GM18520 (cell line): ENCODE data around the gene DDX19B.
"Not testable (repeated sequence)": the region's sequence is repeated elsewhere in the genome, so short reads cannot be mapped to it uniquely, and the experiment has no call there.

Source experiments
- ATAC-seq: cut with Tn5 transposase; IDR thresholded peaks from one replicate; pipeline ENCODE4 v1.9.1; 2021; ENCODE audit not compliant: unreplicated experiment

DDX19B gene

GRCh38 chr16:70298988-70299938 lies at the start of gene DDX19B:
DDX19B (plus strand) TSS chr16:70299186; CDS start chr16:70299298, 112 bp downstream.
- peak; percentile 57 for ATAC-seq

GRCh38 chr16:70249697-70250096 lies 49.3 kb upstream of the DDX19B start:
- not testable (repeated sequence) for ATAC-seq

DNA sequence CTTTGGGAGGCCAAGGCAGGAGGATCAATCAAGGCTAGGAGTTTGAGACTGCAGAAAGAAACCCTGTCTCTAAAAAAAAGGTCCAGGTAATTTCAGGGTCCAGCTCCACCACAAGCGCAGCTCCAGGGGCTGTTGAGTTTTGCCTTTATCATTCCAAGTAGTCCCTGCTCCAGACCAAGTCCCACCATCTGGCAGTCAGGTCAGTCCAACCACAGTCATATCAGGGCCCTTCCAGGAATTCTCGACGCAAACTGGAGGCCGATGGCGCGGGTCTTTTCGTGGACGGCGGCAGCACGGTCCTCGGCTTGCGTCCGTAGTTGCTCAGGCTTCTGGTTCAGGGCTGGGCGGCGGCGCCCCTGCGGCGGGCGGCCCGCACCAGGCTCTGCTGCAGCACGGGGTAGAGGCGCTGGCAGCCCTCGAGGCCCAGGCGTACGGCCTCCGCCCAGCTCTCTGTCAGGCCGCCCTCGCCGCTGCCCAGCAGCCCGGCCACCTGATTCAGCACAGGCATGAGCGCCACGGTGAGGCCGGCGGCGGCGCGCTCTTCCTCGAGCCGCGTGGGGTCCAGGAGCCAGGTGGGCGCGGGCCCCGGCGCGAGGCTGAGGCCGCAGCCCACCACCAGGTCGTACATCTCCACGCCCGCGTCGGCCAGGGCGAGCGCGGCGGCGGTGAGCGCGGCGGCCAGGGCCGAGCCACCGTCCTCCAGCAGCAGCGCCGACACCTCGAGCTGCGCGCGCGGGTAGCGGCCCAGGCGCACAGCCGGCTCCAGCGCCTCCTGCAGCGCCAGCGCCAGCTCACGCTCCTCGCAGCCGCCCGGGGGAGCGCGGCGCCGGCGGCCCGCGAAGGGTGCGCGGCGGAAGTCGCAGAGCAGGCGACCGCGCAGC lies 48.0 kb upstream of the DDX19B start:
- peak; percentile 29 for ATAC-seq

- peak; percentile 63 for ATAC-seq
These were observed 47.2 kb upstream of the DDX19B start, which contains the start of gene EXOSC6 for GRCh38 chr16:70251629-70252354. EXOSC6 (minus strand) TSS chr16:70251940; CDS start chr16:70251900, 40 bp downstream.

DNA sequence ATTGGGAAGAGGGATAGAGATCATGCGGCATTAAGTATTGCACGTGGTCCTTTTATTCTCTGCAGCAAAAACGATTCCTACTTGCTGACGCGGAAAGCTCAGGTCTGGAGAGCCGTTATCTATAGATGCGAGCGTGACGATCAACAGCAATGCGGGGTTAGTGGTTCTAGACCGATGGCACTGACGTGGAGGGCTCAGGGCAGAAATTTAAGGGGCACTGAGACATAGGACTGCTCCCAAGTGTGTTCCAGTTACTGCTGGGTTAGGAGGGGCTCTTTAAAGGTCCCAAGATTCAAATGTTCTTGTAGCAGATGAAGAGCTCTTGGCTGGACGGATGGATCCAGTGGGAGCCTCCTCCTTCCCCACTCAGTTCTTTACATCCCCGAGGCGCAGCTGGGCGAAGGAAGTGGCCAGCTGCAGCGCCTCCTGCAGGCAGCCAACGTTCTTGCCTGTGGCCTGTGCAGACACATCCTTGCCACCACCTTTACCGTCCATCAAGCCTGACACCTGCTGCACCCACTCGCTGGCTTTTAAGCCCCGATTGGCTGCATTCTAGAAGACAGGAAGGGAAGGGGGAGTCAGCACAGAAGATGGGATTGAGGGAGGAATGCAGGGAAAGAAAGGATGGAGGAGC lies 46.5 kb upstream of the DDX19B start:
- no peak for ATAC-seq

DNA sequence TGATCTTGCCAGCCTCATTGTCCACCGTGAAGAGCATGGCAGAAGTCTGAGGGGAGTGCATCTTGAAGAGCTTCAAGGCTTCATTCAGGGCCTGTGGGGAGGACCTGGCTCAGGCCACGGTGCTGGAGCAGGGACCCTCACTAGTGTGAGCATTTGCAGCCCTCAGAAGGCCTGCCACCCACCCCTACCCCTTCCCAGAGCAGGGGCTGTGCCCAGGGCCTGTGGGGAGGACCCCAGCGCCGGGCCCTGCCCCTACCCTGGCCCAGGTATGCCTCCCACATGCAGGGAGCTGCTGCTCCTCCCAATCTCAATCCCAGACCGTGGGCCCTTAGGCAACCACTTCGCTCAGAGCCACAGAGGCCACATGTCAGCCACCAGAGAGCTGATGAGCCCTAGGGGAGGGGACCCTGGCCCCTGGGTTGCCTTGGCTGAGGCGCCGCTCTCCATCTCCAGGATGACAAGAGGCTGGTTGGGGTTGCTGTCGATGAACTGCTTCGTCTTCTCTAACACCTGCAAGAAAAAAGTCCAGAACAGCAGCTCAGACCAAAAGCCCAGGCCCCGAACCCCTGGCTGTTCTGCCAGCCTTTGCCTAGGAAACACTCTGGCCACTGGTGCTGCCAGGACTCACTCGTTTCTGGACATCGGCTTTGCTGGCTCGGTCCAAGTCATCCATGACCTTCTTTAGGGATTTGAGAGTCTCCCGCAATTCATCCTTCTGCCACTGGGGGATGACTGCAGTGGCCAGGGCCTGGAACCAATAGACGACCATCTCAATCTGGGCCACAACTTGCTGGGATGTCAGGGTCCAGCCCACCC lies 45.5 kb upstream of the DDX19B start:
- ATAC-seq = no peak

- ATAC-seq = no peak
These were observed 44.6 kb upstream of the DDX19B start for GRCh38 chr16:70254180-70254964.

GRCh38 chr16:70254965-70255286 lies 44.1 kb upstream of the DDX19B start:
- no peak for ATAC-seq

- no peak for ATAC-seq
These were observed 43.4 kb upstream of the DDX19B start for GRCh38 chr16:70255574-70255973.

DNA sequence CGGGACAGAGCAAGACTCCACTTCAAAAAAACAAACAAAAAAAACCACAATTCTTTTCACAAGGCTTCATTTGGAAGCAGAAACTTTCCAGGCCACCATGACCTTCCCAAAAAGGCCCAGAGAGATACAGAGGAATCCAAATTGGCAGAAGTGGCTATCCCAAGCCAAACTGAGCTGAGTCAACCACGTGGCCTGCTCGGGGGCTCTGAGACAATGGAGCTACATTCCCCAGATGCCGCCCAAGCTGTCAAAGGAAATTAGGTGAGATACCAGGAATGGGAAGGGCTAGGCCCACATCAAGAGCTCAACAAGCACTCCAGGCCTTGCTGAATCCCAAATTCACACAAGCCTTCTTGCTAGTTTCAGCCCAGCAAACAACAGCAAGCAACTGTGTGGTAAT lies 41.6 kb upstream of the DDX19B start:
- no peak for ATAC-seq

GRCh38 chr16:70258065-70258464 lies 40.9 kb upstream of the DDX19B start:
- ATAC-seq = no peak

- no peak for ATAC-seq
These were observed 40.0 kb upstream of the DDX19B start for GRCh38 chr16:70258946-70259345.

DNA sequence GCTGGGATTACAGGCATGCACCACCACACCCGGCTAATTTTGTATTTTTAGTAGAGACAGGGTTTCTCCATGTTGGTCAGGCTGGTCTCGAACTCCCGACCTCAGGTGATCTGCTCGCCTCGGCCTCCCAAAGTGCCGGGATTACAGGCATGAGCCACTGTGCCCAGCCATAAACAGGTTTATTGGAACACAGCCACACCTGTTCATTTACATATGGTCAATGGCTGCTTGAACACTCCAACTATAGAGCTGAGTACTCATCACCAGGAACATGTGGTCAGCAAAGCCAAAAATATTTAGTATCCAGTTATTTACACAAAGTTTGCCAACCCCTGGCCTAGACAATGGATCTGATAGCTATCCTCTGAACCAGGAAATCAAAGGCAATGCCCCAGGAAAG lies 39.1 kb upstream of the DDX19B start:
- not testable (repeated sequence) for ATAC-seq

DNA sequence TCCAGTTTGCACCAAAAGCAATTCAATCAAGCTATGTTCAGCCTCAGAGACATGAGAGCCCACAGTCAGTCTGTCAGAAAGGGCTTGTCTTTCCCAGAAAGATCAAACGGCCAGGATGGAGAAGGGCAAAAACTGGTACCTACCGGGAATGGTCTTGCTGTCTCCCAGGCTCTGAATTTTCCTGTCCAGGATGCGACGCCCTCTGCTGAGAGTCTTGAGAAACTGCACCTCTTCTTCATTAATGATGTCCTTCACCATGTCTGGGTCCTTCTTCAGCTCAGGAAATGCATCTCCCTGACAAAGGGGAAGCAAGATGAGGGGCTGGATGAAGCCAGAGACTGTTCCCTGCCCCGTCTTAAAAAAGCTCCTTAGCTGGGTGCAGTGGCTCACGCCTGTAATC lies 31.5 kb upstream of the DDX19B start:
- no peak for ATAC-seq

- ATAC-seq = not testable (repeated sequence)
These were observed 31.1 kb upstream of the DDX19B start for GRCh38 chr16:70267922-70268321.

GRCh38 chr16:70269471-70269870 lies 29.5 kb upstream of the DDX19B start:
- ATAC-seq = no peak

- no peak for ATAC-seq
These were observed 28.8 kb upstream of the DDX19B start for GRCh38 chr16:70270176-70270575.

DNA sequence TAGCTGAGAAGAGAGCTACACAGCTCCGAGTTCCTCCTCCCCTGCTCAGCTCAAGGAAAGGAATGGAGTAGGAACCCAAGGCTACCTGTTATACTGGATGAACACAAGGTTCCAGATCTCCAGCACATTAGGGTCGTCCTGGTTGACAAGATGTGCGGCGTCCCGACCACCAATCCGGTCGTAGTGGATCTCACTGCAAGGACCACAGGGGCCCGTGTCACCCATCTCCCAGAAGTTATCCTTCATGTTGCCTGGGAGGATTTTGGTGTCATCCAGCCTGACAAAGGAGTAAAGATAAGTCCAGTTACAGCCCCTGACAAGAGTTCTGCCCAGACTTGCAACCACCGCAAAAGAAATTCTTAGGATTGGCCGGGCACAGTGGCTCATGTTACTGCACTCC lies 27.3 kb upstream of the DDX19B start:
- ATAC-seq = no peak

DNA sequence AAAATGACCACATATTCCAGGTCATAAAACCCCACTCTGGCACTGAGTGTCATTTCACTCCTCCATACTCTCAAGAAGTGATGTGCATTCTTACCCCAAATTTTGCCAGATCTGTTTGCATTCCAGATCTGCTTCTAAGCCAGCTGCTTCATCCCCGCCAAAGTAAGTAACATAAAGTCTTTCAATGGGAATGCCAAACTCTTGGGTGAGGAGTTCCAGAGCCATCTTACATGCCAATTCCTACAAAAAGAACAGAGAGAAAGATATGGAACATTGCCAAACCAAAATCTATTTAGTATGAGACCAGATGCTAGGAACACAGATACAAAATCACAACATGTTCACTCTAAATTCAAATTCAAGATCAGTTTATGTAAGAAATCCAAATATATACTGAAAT lies 22.6 kb upstream of the DDX19B start:
- ATAC-seq = no peak
